ENCODE data around the gene ELOB.

The ELOB gene

GRCh38 chr16:2767140-2767731, 9.8 kb downstream of the ELOB start (continued):
- TF ChIP-seq ATF2 (tag by site-specific recombination; IDR thresholded peaks at IDR 0.05; ENCODE audit: low read depth), result no peak
- TF ChIP-seq ZNF354C (tag by site-specific recombination; IDR thresholded peaks at IDR 0.05; ENCODE audit: borderline replicate concordance, low read depth), result no peak
- no peak for TF ChIP-seq ZNF558 (tag by site-specific recombination; IDR thresholded peaks at IDR 0.05)
- no peak for TF ChIP-seq CTCF (tag by site-specific recombination; IDR thresholded peaks at IDR 0.05)
- peak; percentile 83 for TF ChIP-seq ZBTB6 (tag by site-specific recombination; IDR thresholded peaks at IDR 0.05)

- Histone ChIP-seq H3K27ac (ENCODE audit: extremely low read depth, low read depth, low read length) (no peak overlapping the region), H3K36me3 (ENCODE audit: control insufficient read depth in 2 of 2, insufficient read depth in 1 of 2, low read length in 2 of 2) (peaks cover 31 to 100% of the 10 kb centered on the region in 2 experiments), H3K4me1 (ENCODE audit: control insufficient read depth, insufficient read depth, low read length) (no peaks in the 10 kb centered on the region; the same call in 1 of the 2 replicates), H3K4me3 (ENCODE audit: low read depth, low read length) (no peak overlapping the region), H3K9me3 (ENCODE audit: control insufficient read depth, insufficient read depth, low read depth, low read length) (no peaks in the 10 kb centered on the region)
- POLR2A ChIA-PET, result interaction anchor here (1.0 kb wide), 2 partner anchors 9 to 14 kb away, joined by 3 to 5 read pairs; partner anchors contain the start of gene SRRM2
- no peak for TF ChIP-seq ZBTB6 (tag by site-specific recombination; IDR thresholded peaks at IDR 0.05)
- TF ChIP-seq ZNF10 (tag by site-specific recombination; IDR thresholded peaks at IDR 0.05), result no peak
- TF ChIP-seq SP3 (tag by site-specific recombination; IDR thresholded peaks at IDR 0.05), result no peak
- no peak for TF ChIP-seq EGR2 (tag by site-specific recombination; IDR thresholded peaks at IDR 0.05; ENCODE audit: low read depth)
- no peak for TF ChIP-seq ZNF292 (tag by site-specific recombination; IDR thresholded peaks at IDR 0.05; ENCODE audit: borderline replicate concordance, low read depth)
- no peak for TF ChIP-seq ZNF121 (tag by site-specific recombination; IDR thresholded peaks at IDR 0.05)
- no peak for TF ChIP-seq PBX3 (CRISPR knock-in tag; IDR thresholded peaks at IDR 0.05)
- TF ChIP-seq ZNF530 (tag by site-specific recombination; IDR thresholded peaks at IDR 0.05; ENCODE audit: low read depth), result no peak
- CTCF ChIA-PET, result interaction anchor here (0.8 kb wide), 1 partner anchor 82 kb away, joined by 4 read pairs; no protein-coding TSS in a partner anchor
Measured at GRCh38 chr16:2766430-2767139, 10.5 kb downstream of the ELOB start.
